Transverse colon (tissue), 3 donors: ENCODE results near the gene SUPT4H1.

Source experiments
- CTCF ChIP-seq, 5 experiments: fragments of 200-600 bp in 3 of 5; fragments of 450-650 bp in 2 of 5; sonication (generic) in 3 of 5; IDR thresholded peaks; 1 replicate in 2 of 5; 2 replicates in 3 of 5; pipeline ENCODE4 v1.5.1; 2016 to 2017; ENCODE audit warnings: antibody characterized with exemption in 5 of 5, inconsistent platforms in 3 of 5, mild to moderate bottlenecking in 2 of 5, moderate library complexity in 1 of 5
- EP300 ChIP-seq: sonication (generic); formaldehyde crosslinking; IDR thresholded peaks from one replicate; pipeline ENCODE4 v1.6.1; 2017; ENCODE audit warnings: antibody characterized with exemption, low read depth
- POLR2A ChIP-seq: fragments of 450-650 bp; IDR thresholded peaks from one replicate; pipeline ENCODE4 v1.6.1; 2016; ENCODE audit warnings: antibody characterized with exemption, mild to moderate bottlenecking, moderate library complexity

GRCh38 chr17:58302919-58303585 lies 48.9 kb downstream of the SUPT4H1 start:
- TF ChIP-seq EP300 (no peak), CTCF (IDR thresholded peaks at IDR 0.05) (no peak), POLR2A (no peak)
